Neutrophil (primary cell): Measurements from ENCODE around the gene VWF.

Source experiments
- H3K27ac ChIP-seq: fragments of 200-600 bp; sonication (generic); 2 replicates; pipeline ENCODE4 v1.5.1; 2016; ENCODE audit warnings: mild to moderate bottlenecking, moderate library complexity
- H3K27me3 ChIP-seq: fragments of 200-600 bp; sonication (generic); 2 replicates; pipeline ENCODE4 v1.6.0; 2016; ENCODE audit warnings: mild to moderate bottlenecking
- H3K36me3 ChIP-seq: fragments of 200-600 bp; sonication (generic); 2 replicates; pipeline ENCODE4 v1.5.1; 2017
- H3K4me1 ChIP-seq, 2 experiments: fragments of 200-600 bp in 1 of 2; sonication (generic) in 1 of 2; 1 replicate in 1 of 2; 2 replicates in 1 of 2; pipeline versions ENCODE4 v1.5.1 to v1.6.1; 2013 to 2016; ENCODE audit warnings: low read depth in 1 of 2, low read length in 1 of 2, mild to moderate bottlenecking in 1 of 2, moderate library complexity in 1 of 2; ENCODE audit not compliant: control insufficient read depth in 1 of 2, insufficient read depth in 1 of 2
- H3K4me3 ChIP-seq, 2 experiments: fragments of 200-600 bp in 1 of 2; sonication (generic) in 1 of 2; 1 replicate in 1 of 2; 2 replicates in 1 of 2; pipeline ENCODE4 v1.5.1; 2013 to 2016; ENCODE audit warnings: low read depth in 1 of 2, low read length in 1 of 2, mild to moderate bottlenecking in 1 of 2, moderate library complexity in 1 of 2
- H3K9me3 ChIP-seq: fragments of 200-600 bp; sonication (generic); 2 replicates; pipeline ENCODE4 v1.5.1; 2016
- CTCF ChIP-seq: fragments of 200-600 bp; sonication (generic); IDR thresholded peaks from 2 replicates; pipeline ENCODE4 v1.5.1; 2016; ENCODE audit warnings: antibody characterized with exemption

VWF gene

GRCh38 chr12:6115389-6115788 is 9.1 kb downstream of the VWF start:
- Histone ChIP-seq H3K27me3 (no peaks in the 10 kb centered on the region), H3K4me1 (no peaks in the 10 kb centered on the region), H3K27ac (no peak overlapping the region), H3K9me3 (no peaks in the 10 kb centered on the region), H3K4me3 (no peak overlapping the region), H3K36me3 (no peaks in the 10 kb centered on the region)
- TF ChIP-seq CTCF = no peak

- Histone ChIP-seq H3K4me3 (no peak overlapping the region), H3K4me1 (no peaks in the 10 kb centered on the region), H3K36me3 (no peaks in the 10 kb centered on the region), H3K9me3 (no peaks in the 10 kb centered on the region), H3K27ac (no peak overlapping the region), H3K27me3 (no peaks in the 10 kb centered on the region)
- no peak for TF ChIP-seq CTCF
Measured at GRCh38 chr12:6114476-6114870, 10.0 kb downstream of the VWF start.

GRCh38 chr12:6113691-6114475 is 10.6 kb downstream of the VWF start:
- TF ChIP-seq CTCF = no peak
- H3K9me3 ChIP-seq = no peaks in the 10 kb centered on the region
- H3K4me1 ChIP-seq = no peaks in the 10 kb centered on the region
- no peaks in the 10 kb centered on the region for H3K27me3 ChIP-seq
- no peak overlapping the region for H3K27ac ChIP-seq
- no peaks in the 10 kb centered on the region for H3K36me3 ChIP-seq
- H3K4me3 ChIP-seq = no peak overlapping the region

DNA sequence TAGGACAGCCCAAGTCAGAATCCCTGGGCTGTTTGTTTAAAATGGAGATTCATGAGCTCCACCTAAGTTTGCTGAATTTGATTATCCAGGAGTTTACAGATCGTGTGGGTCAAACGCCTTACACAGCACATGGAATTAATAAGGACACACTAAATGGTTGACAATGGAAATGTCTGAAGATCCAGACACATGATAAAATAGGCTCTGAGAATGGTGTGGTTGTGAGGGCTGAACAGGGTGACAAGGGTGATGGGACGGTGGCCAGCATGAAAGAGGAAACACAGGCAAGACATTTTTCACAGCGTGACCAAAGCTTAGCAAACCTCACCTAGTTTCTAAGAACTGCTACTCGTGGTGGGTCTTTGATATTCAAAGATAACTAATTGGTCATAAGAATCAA is 12.5 kb downstream of the VWF start:
- no peak overlapping the region for H3K4me3 ChIP-seq
- no peaks in the 10 kb centered on the region for H3K9me3 ChIP-seq
- H3K36me3 ChIP-seq = no peaks in the 10 kb centered on the region
- TF ChIP-seq CTCF = no peak
- H3K4me1 ChIP-seq = no peaks in the 10 kb centered on the region
- H3K27me3 ChIP-seq = no peaks in the 10 kb centered on the region
- H3K27ac ChIP-seq = no peak overlapping the region

- H3K4me3 ChIP-seq = no peak overlapping the region
- TF ChIP-seq CTCF = no peak
- no peaks in the 10 kb centered on the region for H3K27me3 ChIP-seq
- no peaks in the 10 kb centered on the region for H3K36me3 ChIP-seq
- no peaks in the 10 kb centered on the region for H3K9me3 ChIP-seq
- no peaks in the 10 kb centered on the region for H3K4me1 ChIP-seq
- no peak overlapping the region for H3K27ac ChIP-seq
Measured at GRCh38 chr12:6110006-6110405, 14.5 kb downstream of the VWF start.
